ENCODE results near the gene CDC34. TPM values are rescaled to one million over a fixed set of nuclear protein-coding genes. Genes with fewer than 3 reads are reported as not detected.

Gene CDC34
- total RNA-seq, 1 experiment from 2014 or later: 80.5 TPM

DNA sequence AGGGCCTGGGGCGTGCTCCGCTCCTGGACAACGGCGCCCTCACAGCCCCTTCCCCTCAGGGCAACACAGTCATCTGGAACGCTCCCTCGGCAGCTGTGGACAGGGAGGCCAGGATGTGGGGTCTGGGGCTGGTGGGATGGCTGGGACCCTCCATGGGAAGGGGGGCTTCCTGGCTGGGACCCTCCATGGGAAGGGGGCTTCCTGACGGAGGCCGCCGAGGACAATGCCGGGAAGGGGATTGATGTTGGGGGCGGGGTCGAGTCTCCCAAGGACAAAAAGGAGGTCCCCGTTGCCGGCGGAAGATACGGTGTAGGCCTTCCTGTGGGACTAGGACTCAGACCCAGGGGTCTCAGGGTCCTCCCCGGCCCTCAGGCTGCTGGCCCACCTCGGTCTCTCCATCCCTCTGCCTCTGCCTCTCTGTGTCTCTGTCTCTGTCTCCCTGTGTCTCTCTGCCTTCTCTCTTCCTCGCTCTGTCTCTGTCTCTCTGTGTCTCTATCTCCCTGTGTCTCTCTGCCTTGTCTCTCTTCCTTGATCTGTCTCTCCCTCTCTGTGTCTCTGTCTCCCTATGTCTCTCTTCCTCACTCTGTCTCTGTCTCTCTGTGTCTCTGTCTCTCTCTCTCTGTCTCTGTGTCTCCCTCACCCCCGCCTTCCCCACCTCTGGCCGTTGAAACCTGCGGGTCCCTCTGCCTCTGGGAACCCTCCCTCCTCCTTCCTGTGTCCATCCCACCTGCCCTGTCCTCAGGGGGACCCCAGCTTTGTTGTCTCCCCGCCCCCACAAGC lies 38.0 kb upstream of the CDC34 start:
- DNase-seq (ENCODE audit: low read depth, low spot score) (no peak), ATAC-seq (no peak)
- ChIA-PET CTCF (no interaction called here), POLR2A (no interaction called here)
- no peak for TF ChIP-seq SIN3A (IDR thresholded peaks at IDR 0.05; ENCODE audit: borderline replicate concordance, insufficient read depth, low read depth, low read length)
- TF ChIP-seq CTCF (IDR thresholded peaks at IDR 0.05): no peak
- TF ChIP-seq POLR2AphosphoS5 (IDR thresholded peaks at IDR 0.05; ENCODE audit: low read depth, low read length): no peak
- TF ChIP-seq TCF7L2 (IDR thresholded peaks at IDR 0.05; ENCODE audit: low read depth, low read length): no peak
- TF ChIP-seq, protein P1, sequence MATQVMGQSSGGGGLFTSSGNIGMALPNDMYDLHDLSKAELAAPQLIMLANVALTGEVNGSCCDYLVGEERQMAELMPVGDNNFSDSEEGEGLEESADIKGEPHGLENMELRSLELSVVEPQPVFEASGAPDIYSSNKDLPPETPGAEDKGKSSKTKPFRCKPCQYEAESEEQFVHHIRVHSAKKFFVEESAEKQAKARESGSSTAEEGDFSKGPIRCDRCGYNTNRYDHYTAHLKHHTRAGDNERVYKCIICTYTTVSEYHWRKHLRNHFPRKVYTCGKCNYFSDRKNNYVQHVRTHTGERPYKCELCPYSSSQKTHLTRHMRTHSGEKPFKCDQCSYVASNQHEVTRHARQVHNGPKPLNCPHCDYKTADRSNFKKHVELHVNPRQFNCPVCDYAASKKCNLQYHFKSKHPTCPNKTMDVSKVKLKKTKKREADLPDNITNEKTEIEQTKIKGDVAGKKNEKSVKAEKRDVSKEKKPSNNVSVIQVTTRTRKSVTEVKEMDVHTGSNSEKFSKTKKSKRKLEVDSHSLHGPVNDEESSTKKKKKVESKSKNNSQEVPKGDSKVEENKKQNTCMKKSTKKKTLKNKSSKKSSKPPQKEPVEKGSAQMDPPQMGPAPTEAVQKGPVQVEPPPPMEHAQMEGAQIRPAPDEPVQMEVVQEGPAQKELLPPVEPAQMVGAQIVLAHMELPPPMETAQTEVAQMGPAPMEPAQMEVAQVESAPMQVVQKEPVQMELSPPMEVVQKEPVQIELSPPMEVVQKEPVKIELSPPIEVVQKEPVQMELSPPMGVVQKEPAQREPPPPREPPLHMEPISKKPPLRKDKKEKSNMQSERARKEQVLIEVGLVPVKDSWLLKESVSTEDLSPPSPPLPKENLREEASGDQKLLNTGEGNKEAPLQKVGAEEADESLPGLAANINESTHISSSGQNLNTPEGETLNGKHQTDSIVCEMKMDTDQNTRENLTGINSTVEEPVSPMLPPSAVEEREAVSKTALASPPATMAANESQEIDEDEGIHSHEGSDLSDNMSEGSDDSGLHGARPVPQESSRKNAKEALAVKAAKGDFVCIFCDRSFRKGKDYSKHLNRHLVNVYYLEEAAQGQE (IDR thresholded peaks at IDR 0.05; ENCODE audit: insufficient read depth in 1 of 2, low read depth in 2 of 2, low read length in 1 of 2): no peak
- BruUV-seq (replicated peaks): no TSS peak
- in situ Hi-C loops (cut with HindIII; ENCODE audit: low pct_unique_long_range_greater_than_20kb, low sequenced_read_pairs): no loop called here
- H3K9me3 ChIP-seq (ENCODE audit: control insufficient read depth, insufficient read depth, low read depth, low read length): no peaks in the 10 kb centered on the region
- no peaks in the 10 kb centered on the region for H3K27me3 ChIP-seq (ENCODE audit: control insufficient read depth, insufficient read depth, low read length)
- no peaks in the 10 kb centered on the region; the same call in 1 of the 2 replicates for H3K36me3 ChIP-seq (ENCODE audit: control insufficient read depth, insufficient read depth, low read length)
- H3K27ac ChIP-seq (ENCODE audit: low read length): peak overlapping the region; percentile 69
- peaks cover 10% of the 10 kb centered on the region for H3K4me1 ChIP-seq (ENCODE audit: control insufficient read depth, insufficient read depth, low read length)
- intact Hi-C loops (cut with micrococcal nuclease; ENCODE audit: unreplicated experiment): no loop called here
- no peak overlapping the region for H3K4me3 ChIP-seq (ENCODE audit: low read depth in 2 of 2, low read length in 2 of 2)

GRCh38 chr19:494171-495080 lies 37.1 kb upstream of the CDC34 start:
- no TSS peak for BruUV-seq (replicated peaks)
- intact Hi-C loops (cut with micrococcal nuclease; ENCODE audit: unreplicated experiment): no loop called here

More at GRCh38 chr19:494171-495080, 37.1 kb upstream of the CDC34 start:
- ChIA-PET CTCF (interaction anchor here (0.6 to 1.2 kb wide), 2 partner anchors 12 to 52 kb away, joined by 3 to 6 read pairs; no protein-coding TSS in a partner anchor), POLR2A (no interaction called here)
- TF ChIP-seq POLR2AphosphoS5 (IDR thresholded peaks at IDR 0.05; ENCODE audit: low read depth, low read length) (no peak), TCF7L2 (IDR thresholded peaks at IDR 0.05; ENCODE audit: low read depth, low read length) (no peak), CTCF (IDR thresholded peaks at IDR 0.05) (no peak)
- TF ChIP-seq, protein P1 (IDR thresholded peaks at IDR 0.05; ENCODE audit: insufficient read depth in 1 of 2, low read depth in 2 of 2, low read length in 1 of 2): no peak
- Histone ChIP-seq H3K27ac (ENCODE audit: low read length) (peak overlapping the region; percentile 69), H3K4me1 (ENCODE audit: control insufficient read depth, insufficient read depth, low read length) (peaks cover 10% of the 10 kb centered on the region), H3K27me3 (ENCODE audit: control insufficient read depth, insufficient read depth, low read length) (no peaks in the 10 kb centered on the region), H3K36me3 (ENCODE audit: control insufficient read depth, insufficient read depth, low read length) (no peaks in the 10 kb centered on the region), H3K9me3 (ENCODE audit: control insufficient read depth, insufficient read depth, low read depth, low read length) (no peaks in the 10 kb centered on the region), H3K4me3 (ENCODE audit: low read depth in 2 of 2, low read length in 2 of 2) (no peak overlapping the region)
- in situ Hi-C loops (cut with HindIII; ENCODE audit: low pct_unique_long_range_greater_than_20kb, low sequenced_read_pairs): no loop called here
- ATAC-seq (0 out of 2 replicates have a peak, but pooled peaks have one; percentile 14), DNase-seq (ENCODE audit: low read depth, low spot score) (no peak)
